ENCODE data around the gene MAVS. TPM values are rescaled to one million over a fixed set of nuclear protein-coding genes. Genes with fewer than 3 reads are reported as not detected.
A peak's percentile ranks its signal among the peaks of the same experiment; 100 is the strongest.

Gene MAVS
- total and polyA plus RNA-seq, 10 donors, result 4.1 to 45.0 (median 35.3) TPM

GRCh38 chr20:3821996-3822395 lies 24.6 kb upstream of the MAVS start:
- Histone ChIP-seq H3K27me3 (replicated peaks in 1 of 7) (no peaks in the 10 kb centered on the region), H3K36me3 (peaks cover 0 to 52% (median 37%) of the 10 kb centered on the region in 6 donors), H3K27ac (peak overlapping the region in 2 of 8 donors; percentile 96 to 98), H3K4me3 (no peak overlapping the region), H3K4me1 (peaks cover 18 to 69% (median 38%) of the 10 kb centered on the region in 6 donors), H3K9me3 (no peaks in the 10 kb centered on the region)
- no peak for TF ChIP-seq CTCF (IDR thresholded peaks at IDR 0.05 in 8 of 11, conservative IDR thresholded peaks at IDR 0.05 in 3 of 11)
- TF ChIP-seq POLR2A (IDR thresholded peaks at IDR 0.05), result no peak
- no peak for TF ChIP-seq POLR2AphosphoS5 (IDR thresholded peaks at IDR 0.05)
- peak; percentile 82 for DNase-seq
- WGBS, 5 donors, result 93 to 96% (median 94%) methylated on average over 14 of the region's 14 CpGs
- intact Hi-C loops (cut with DNase I; ENCODE audit: low total_unique reads), result no loop called here

- WGBS, 5 donors, result 63 to 87% (median 80%) methylated on average over 10 to 20 of the region's 20 CpGs
- DNase-seq, result no peak
- H3K27me3 ChIP-seq (replicated peaks in 1 of 7), result no peaks in the 10 kb centered on the region
- no peaks in the 10 kb centered on the region for H3K9me3 ChIP-seq
- no peak overlapping the region for H3K4me3 ChIP-seq
- no peak for TF ChIP-seq POLR2A (IDR thresholded peaks at IDR 0.05)
- TF ChIP-seq POLR2AphosphoS5 (IDR thresholded peaks at IDR 0.05), result peak in 2 of 3 donors; percentile 38 to 61
- TF ChIP-seq CTCF (IDR thresholded peaks at IDR 0.05 in 8 of 11, conservative IDR thresholded peaks at IDR 0.05 in 3 of 11), result no peak
- intact Hi-C loops (cut with DNase I; ENCODE audit: low total_unique reads), result no loop called here
- H3K4me1 ChIP-seq, result peaks cover 12 to 54% (median 27%) of the 10 kb centered on the region in 6 donors
- peak overlapping the region in 5 of 8 donors; percentile 11 to 59 (median 51) for H3K27ac ChIP-seq
- H3K36me3 ChIP-seq, result peaks cover 0 to 71% (median 39%) of the 10 kb centered on the region in 6 donors
Observed at GRCh38 chr20:3823881-3824280, 22.8 kb upstream of the MAVS start.

- 80 to 89% (median 85%) methylated on average over 7 of the region's 7 CpGs for WGBS, 5 donors
- no peaks in the 10 kb centered on the region for H3K27me3 ChIP-seq (replicated peaks in 1 of 7)
- no peak overlapping the region for H3K4me3 ChIP-seq
- H3K27ac ChIP-seq, result peak overlapping the region in 2 of 8 donors; percentile 4 to 14
- intact Hi-C loops (cut with DNase I; ENCODE audit: low total_unique reads), result no loop called here
- DNase-seq, result no peak
- H3K9me3 ChIP-seq, result no peaks in the 10 kb centered on the region
- TF ChIP-seq POLR2AphosphoS5 (IDR thresholded peaks at IDR 0.05) (no peak), POLR2A (IDR thresholded peaks at IDR 0.05) (no peak), CTCF (IDR thresholded peaks at IDR 0.05 in 8 of 11, conservative IDR thresholded peaks at IDR 0.05 in 3 of 11) (no peak)
- peaks cover 6 to 42% (median 15%) of the 10 kb centered on the region in 6 donors for H3K4me1 ChIP-seq
- peaks cover 0 to 71% (median 39%) of the 10 kb centered on the region in 6 donors for H3K36me3 ChIP-seq
Observed at GRCh38 chr20:3825526-3825925, 21.1 kb upstream of the MAVS start.

- peaks cover 0 to 71% (median 39%) of the 10 kb centered on the region in 6 donors for H3K36me3 ChIP-seq
- 57 to 65% (median 58%) methylated on average over 4 of the region's 4 CpGs for WGBS, 5 donors
- no peak for DNase-seq
- no peak overlapping the region for H3K4me3 ChIP-seq
- no peak for TF ChIP-seq POLR2A (IDR thresholded peaks at IDR 0.05)
- no peak overlapping the region for H3K27ac ChIP-seq
- no peaks in the 10 kb centered on the region for H3K9me3 ChIP-seq
- H3K4me1 ChIP-seq, result peaks cover 2 to 36% (median 8%) of the 10 kb centered on the region in 6 donors
- intact Hi-C loops (cut with DNase I; ENCODE audit: low total_unique reads), result no loop called here
- H3K27me3 ChIP-seq (replicated peaks in 1 of 7), result no peaks in the 10 kb centered on the region
Observed at GRCh38 chr20:3826420-3826819, 20.2 kb upstream of the MAVS start.
